HG03159 (cell line): Measurements from ENCODE around the gene GJA9.
"Not testable (repeated sequence)": the region's sequence is repeated elsewhere in the genome, so short reads cannot be mapped to it uniquely, and the experiment has no call there.

Experiments
- ATAC-seq: cut with Tn5 transposase; IDR thresholded peaks from one replicate; pipeline ENCODE4 v1.9.1; 2021; ENCODE audit warnings: mild to moderate bottlenecking, moderate library complexity; ENCODE audit not compliant: unreplicated experiment

GJA9 gene

GRCh38 chr1:38881487-38881886 lies at the start of gene GJA9:
Gene GJA9 (minus strand): TSS chr1:38881587. CDS start chr1:38876098, 5,489 bp downstream.
- ATAC-seq: no peak

GRCh38 chr1:38929476-38929875 lies 48.1 kb upstream of the GJA9 start:
- no peak for ATAC-seq

DNA sequence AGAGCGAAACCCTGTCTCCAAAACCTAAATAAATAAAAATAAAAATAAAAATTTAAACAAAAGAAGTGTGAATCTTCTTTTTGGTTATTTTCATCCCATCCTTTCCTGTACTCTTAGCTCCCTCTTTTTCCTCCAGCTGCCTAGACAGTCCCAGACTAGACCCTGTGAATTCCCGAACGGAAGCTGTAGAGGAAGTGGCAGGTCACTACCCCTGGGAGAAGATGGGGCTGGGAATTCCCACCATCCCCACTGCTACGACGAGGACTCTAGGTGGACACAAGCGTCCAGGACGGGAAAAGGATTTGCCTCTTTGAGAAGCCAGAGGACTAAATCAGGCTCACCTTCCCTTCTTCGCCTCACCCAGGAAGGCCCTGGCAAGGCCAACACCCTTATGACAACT lies 47.7 kb upstream of the GJA9 start:
- ATAC-seq: no peak

- no peak for ATAC-seq
Measured at GRCh38 chr1:38926091-38926490, 44.7 kb upstream of the GJA9 start.

DNA sequence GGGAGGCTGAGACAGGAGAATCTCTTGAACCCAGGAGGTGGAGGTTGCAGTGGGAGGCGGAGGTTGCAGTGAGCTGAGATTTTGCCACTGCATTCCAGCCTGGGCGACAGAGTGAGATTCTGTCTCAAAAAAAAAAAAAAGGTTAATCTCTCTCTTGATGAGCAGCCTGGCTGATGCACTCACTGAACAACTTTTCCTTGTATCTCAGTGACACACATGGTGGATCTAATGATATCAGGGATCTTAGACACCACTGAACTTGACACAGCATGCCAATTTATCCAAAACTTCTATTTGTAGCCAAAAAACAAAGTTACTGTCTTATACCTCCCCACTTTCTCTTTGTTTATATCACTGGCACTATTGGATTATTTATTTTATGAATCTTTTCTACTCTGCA lies 44.0 kb upstream of the GJA9 start:
- ATAC-seq: no peak

DNA sequence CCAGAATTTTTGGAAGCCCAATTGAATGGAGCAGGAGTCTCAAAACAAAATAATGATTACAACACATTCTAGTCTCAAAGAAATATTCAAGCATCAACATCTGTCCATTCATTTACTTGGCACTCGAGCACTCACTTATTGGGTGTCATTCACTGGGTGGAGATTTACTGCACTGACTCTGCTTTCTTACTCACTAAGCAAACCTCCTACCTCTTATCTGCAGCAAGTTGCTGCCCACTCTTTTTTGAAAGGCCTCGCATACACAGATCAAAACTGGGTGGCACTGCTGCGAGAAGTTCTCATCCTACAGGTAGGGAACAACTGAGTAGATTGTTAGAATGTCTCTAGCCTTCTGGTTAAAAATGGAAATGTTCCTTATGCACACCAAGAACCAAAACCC lies 42.2 kb upstream of the GJA9 start:
- ATAC-seq: no peak

DNA sequence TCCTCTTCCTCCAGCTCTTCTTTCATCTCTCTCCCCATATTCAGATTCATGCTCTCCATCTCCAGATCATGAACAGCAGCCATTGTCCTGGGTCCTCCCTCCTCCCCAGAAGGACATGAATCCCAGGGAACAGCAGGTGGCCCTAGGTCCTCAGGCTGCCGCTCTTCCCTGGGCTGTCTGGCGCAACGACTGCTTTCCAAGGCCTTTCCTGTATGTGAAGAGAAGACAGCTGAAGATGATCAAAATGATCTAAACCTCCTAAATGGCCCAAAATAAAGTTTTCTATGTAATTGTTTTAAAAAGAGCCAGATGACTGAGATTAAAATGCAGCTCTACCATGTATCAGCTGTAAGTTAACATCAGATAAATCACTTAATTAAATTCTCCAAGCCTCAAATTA lies 37.7 kb upstream of the GJA9 start:
- no peak for ATAC-seq

DNA sequence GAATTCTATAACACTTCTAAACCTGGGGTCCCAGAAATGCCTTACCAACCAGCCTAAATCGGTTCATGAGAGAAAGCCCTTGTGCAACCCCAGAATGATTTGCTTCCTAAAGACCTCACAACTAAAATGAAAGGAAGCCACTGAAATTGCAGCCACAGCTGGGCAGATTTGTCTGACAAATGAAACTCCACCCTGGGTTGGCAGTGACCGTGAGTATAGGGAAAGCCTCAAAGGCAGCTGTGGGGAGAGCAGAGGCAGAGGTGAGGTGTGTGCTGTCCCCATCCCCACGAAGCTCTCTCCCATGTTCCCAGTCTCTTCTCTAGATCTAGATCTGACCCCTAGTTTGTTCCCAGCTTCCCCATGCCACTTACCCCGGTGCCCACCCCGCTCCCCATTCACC lies 37.2 kb upstream of the GJA9 start:
- no peak for ATAC-seq

DNA sequence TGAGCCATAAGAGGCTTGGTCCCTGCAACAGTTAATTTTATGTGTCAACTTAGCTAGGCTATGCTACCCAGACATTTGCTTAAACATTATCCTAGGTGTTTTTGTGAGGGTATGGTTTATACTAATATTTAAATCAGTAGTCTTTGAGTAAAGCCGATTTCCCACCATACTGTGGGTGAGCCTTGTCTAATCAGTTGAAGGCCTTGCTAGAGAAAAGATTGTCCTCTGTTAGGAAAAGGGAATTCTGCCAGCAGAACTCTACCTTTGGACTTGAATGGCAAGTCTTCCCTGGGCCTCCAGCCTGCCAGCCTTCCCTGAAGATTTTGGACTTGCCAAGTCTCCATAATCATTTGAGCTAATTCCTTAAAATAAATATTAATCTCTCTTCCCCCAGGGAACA lies 36.4 kb upstream of the GJA9 start:
- ATAC-seq: no peak

GRCh38 chr1:38917337-38917736 lies 36.0 kb upstream of the GJA9 start:
- no peak for ATAC-seq

DNA sequence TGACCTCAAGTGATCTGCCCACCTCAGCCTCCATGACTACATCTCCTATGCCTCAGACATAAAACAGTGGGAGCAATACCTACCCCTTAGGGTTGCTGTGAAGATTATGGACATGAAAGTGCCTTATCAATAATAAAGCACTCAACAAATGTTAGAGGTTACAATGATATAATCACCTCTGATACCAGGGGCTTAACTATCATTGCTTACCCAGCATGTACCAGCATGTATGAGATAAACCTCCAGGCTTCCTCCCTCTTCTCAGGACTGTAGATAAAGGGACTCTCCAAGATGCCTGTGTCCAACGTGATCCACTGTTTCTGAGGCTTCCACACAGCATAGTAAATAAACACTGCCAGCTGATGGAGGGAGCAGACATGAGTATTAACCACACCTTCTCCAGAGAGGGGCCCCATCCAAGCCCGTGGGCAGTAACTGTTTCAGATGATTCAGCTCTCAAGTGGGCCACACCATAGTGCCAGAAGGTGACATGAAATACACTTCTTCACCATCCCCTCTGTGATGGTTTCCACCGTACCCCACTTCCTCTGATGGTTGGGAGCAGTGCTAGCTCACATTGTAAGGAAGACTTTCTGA lies 34.1 kb upstream of the GJA9 start:
- ATAC-seq: no peak

GRCh38 chr1:38914908-38915307 lies 33.5 kb upstream of the GJA9 start:
- not testable (repeated sequence) for ATAC-seq

DNA sequence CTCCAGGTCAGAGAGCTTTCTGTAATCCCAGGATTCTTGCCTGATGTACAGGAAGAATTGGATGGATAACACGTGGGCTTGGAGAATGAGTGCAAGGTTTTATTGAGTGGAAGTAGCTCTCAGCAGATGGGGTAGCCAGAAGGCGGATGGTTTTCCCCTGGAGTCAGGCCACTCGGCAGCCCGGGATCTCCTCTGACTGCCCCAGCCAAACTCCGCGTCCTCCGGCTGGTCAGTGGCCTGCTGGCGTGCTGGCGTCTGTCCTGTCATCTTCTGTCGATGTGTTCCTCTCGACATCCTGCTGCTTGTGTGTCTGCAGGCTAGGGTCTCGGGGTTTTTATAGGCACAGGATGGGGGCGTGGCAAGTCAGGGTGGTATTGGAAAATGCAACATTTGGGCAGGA lies 27.4 kb upstream of the GJA9 start:
- no peak for ATAC-seq

DNA sequence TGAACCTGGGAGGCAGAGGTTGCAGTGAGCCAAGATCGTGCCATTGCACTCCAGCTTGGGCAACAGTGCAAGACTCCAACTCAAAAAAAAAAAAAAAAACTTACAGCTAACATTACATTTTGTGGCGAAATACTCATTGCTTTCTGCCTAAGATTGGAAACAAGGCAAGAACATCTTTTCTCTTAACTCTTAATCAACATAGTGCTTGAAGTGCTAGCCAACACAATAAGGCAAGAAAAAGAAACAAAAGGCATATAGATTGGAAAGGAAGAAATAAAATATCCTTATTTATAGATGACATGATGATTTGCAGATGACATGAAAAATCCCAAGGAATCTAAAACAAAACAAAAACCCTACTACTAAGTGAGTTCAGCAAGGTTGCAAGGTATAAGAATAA lies 24.6 kb upstream of the GJA9 start:
- no peak for ATAC-seq

DNA sequence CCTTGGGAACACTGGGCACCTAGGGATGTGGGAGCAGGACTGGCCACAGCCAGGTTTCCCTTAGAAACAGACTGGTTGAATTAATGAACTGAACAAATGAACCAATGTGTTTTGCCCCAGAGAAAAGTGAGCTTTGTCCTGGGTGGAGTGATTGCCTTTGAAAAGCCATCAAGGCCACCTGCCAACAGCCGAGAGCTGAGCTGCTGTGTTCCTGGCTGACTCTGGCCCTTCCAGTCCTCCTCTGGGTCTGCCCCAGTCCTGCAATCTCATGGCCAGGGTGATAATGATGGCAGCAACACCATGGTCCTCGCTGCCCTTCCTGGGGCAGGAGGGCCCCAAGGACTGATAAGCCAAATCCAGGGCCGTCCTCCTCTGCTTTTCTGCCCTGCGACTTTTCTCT lies 18.2 kb upstream of the GJA9 start:
- ATAC-seq: no peak

GRCh38 chr1:38898653-38899230 lies 17.4 kb upstream of the GJA9 start:
- no peak for ATAC-seq

- ATAC-seq: no peak
Measured at GRCh38 chr1:38896169-38896568, 14.8 kb upstream of the GJA9 start.

GRCh38 chr1:38892976-38893375 lies 11.6 kb upstream of the GJA9 start:
- ATAC-seq: no peak

DNA sequence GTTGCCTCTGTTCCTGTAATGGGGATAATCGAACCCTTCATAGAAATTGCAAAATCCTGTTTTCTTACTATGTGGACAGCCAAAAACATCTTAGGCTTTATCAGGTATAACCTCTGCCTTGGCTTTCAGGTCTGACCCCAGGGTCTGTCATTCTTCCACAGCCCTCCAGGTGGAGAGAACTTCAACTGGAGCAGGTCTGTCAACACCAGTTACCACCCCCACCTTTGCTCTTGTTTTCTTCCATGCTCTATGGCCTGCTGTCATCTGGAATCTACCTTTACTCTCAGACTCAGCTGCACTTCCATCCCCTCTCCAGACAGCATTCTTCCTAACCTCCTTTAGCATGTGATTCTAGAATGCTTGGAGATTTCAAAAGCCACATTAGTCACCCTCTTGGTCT lies 10.4 kb upstream of the GJA9 start:
- ATAC-seq: no peak

DNA sequence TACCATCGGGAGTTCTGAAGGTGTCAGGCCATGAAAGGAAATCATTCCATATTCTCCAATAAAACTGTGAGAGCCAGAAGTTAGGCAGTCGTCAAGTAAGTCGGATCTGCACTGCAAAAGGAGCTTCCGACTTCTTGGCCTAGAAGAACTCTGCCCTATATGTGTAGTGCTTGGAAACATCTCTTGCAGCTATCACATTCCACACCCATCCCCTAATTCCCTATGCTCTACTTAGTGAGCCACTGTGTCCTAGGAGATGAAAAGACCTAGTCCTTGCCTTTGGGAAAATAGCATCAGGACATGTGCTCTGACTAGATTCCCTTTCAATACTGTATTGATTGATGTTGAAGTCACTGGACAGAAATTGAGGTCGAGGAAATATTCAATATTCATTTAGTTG lies 8.2 kb upstream of the GJA9 start:
- ATAC-seq: no peak

GRCh38 chr1:38888423-38889333 lies 7.3 kb upstream of the GJA9 start:
- ATAC-seq: no peak

- no peak for ATAC-seq
Measured at GRCh38 chr1:38885092-38885491, 3.7 kb upstream of the GJA9 start.
